Measurements from ENCODE around the gene POU6F2. TPM values are rescaled to one million over a fixed set of nuclear protein-coding genes. Genes with fewer than 3 reads are reported as not detected.
"Not testable (repeated sequence)": the region's sequence is repeated elsewhere in the genome, so short reads cannot be mapped to it uniquely, and the experiment has no call there.

Gene POU6F2
- total RNA-seq, 3 donors from 2014 or later: under 0.01 TPM; not detected in 2

DNA sequence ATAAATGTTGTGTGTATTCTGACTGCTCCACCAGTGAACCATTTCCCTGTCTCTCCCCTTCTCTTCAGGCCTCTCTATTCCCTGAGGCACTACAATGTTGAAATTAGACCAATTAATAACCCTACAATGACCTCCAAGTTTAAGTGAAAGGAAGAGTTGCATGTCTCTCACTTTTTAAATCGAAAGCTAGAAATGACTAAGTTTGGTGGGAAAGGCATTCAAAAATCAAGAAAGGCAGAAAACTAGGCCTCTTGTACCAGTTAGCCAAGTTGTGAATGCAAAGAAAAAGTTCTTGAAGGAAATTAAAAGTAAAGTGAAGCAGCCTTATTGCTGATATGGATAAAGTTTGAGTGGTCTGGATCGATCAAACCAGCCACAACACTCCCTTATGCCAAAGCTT lies 390.2 kb downstream of the POU6F2 start:
- H3K9me3 ChIP-seq: no peaks in the 10 kb centered on the region
- H3K27ac ChIP-seq: no peak overlapping the region
- no peaks in the 10 kb centered on the region for H3K36me3 ChIP-seq
- peaks cover 0 to 1% of the 10 kb centered on the region in 2 donors for H3K27me3 ChIP-seq
- H3K4me3 ChIP-seq: no peak overlapping the region
- no peak for DNase-seq (ENCODE audit: low spot score in 2 of 2)
- intact Hi-C loops (cut with DNase I; ENCODE audit: low total_unique reads): no loop called here
- TF ChIP-seq POLR2AphosphoS5 (IDR thresholded peaks at IDR 0.05): no peak
- TF ChIP-seq POLR2A (IDR thresholded peaks at IDR 0.05): no peak
- TF ChIP-seq CTCF (IDR thresholded peaks at IDR 0.05): no peak
- H3K4me1 ChIP-seq: no peaks in the 10 kb centered on the region

DNA sequence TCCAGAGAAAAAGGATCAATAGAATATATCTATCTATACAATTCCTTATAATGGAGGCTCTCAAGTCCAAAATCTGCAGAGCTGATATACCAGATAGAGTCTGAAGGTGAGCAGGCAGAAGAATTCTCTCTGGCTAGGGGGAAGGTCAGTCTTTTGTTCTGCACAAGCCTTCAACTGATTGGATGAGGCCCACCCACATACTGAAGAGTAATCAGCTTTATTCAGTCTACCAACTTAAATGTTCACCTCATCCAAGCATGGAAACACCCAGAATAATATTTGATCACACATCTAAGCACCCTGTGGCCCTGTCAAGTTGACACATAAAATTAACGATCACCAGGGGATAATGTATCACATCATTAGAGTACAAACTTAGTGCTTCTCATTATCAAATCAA lies 394.7 kb downstream of the POU6F2 start:
- DNase-seq (ENCODE audit: low spot score in 2 of 2): no peak
- no peak for TF ChIP-seq POLR2A (IDR thresholded peaks at IDR 0.05)
- no peak for TF ChIP-seq CTCF (IDR thresholded peaks at IDR 0.05)
- no peak for TF ChIP-seq POLR2AphosphoS5 (IDR thresholded peaks at IDR 0.05)
- intact Hi-C loops (cut with DNase I; ENCODE audit: low total_unique reads): no loop called here
- H3K36me3 ChIP-seq: no peaks in the 10 kb centered on the region
- H3K4me1 ChIP-seq: no peaks in the 10 kb centered on the region
- no peaks in the 10 kb centered on the region for H3K9me3 ChIP-seq
- no peaks in the 10 kb centered on the region for H3K27me3 ChIP-seq
- no peak overlapping the region for H3K27ac ChIP-seq
- H3K4me3 ChIP-seq: no peak overlapping the region

DNA sequence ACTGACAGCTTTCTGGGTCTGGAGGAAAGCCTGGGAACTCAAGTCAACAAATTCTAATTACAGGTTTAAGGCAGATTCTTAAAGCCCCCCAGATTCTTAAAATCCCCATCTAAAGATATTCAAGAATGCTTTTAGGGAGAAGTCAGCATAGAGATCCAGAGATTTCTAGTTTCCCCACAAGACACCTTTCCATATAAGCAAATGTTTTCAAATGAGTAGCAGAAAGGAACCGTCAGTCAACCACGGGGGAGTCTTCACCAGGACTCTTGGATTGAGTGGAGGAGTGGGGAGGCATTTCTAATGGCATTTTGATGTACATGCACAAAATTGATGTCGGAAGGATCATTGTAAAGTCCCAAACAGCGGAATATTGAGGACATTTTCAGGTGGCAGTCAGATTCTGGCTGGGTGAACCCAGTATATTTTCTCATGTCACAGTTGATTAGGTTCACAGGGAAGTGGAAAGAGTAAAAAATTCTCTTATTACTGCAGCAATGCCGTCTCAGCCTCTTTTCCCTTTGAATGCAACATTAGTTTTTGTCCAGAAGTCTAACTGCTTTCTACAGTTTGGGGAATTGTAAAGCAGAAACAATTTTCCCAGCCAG lies 396.8 kb downstream of the POU6F2 start:
- no peak for TF ChIP-seq CTCF (IDR thresholded peaks at IDR 0.05)
- Histone ChIP-seq H3K4me1 (no peaks in the 10 kb centered on the region), H3K4me3 (no peak overlapping the region), H3K36me3 (no peaks in the 10 kb centered on the region), H3K27ac (no peak overlapping the region), H3K27me3 (no peaks in the 10 kb centered on the region), H3K9me3 (no peaks in the 10 kb centered on the region)
- intact Hi-C loops (cut with DNase I; ENCODE audit: low total_unique reads): no loop called here
- DNase-seq (ENCODE audit: low spot score in 2 of 2): no peak

DNA sequence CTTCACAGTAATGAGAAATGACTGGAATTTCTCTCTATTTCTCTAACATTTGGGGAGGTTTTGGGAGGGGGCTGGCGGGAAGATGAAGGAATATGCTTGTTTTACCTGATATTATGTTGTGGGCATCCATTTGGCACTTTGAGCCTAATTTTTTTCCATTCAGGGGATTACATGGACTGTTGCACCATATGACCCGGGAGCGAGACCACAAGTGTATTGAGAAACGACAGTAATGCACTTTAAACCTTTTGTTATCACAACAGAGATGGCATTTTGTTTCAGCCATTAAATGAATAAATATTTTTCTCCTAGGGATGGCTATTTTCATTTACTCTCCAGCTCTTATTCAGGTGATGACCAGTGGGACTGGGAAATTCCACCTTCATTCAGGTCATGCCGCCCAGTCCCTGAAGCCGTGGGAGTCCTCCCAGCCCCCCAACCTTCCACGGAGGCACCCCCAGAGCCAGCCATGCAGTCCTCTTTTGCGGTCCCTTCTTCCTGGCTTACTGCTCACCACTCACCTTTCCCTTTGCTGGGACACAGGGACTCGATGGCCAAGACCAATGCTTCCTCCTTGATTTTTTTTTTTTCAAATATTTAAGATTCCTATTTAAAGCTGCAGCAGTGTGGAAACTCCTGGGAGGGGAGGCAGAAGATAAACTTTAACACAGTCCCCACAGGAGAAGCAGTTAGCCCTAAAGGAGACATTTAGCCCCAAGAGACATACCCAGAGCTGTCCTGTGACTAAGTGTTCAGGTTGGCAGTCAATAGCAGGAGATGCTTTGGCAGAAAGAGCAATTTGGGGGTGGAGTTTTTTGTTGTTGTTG lies 397.6 kb downstream of the POU6F2 start:
- H3K9me3 ChIP-seq: no peaks in the 10 kb centered on the region
- no peak for DNase-seq (ENCODE audit: low spot score in 2 of 2)
- no peaks in the 10 kb centered on the region for H3K27me3 ChIP-seq
- no peak overlapping the region for H3K4me3 ChIP-seq
- TF ChIP-seq POLR2AphosphoS5 (IDR thresholded peaks at IDR 0.05): no peak
- TF ChIP-seq CTCF (IDR thresholded peaks at IDR 0.05): no peak
- TF ChIP-seq POLR2A (IDR thresholded peaks at IDR 0.05): no peak
- H3K27ac ChIP-seq: no peak overlapping the region
- no peaks in the 10 kb centered on the region for H3K4me1 ChIP-seq
- intact Hi-C loops (cut with DNase I; ENCODE audit: low total_unique reads): no loop called here
- H3K36me3 ChIP-seq: no peaks in the 10 kb centered on the region

DNA sequence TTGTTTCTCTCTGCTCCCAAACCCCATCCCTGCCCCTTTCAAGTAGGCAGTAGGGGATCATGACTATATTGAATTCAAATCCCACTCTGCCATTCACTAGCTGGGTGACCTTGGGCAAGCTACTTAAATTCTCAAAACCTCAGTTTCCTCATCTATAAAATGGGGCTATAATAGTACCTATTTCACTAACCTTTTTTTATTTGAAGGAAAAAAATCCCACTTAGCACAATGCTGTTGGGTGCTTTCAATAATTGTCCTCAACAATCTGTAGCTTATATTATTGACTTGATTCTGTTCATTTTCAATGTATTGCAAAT lies 398.1 kb downstream of the POU6F2 start:
- H3K9me3 ChIP-seq: no peaks in the 10 kb centered on the region
- intact Hi-C loops (cut with DNase I; ENCODE audit: low total_unique reads): no loop called here
- TF ChIP-seq POLR2AphosphoS5 (IDR thresholded peaks at IDR 0.05): no peak
- TF ChIP-seq CTCF (IDR thresholded peaks at IDR 0.05): no peak
- no peak for TF ChIP-seq POLR2A (IDR thresholded peaks at IDR 0.05)

GRCh38 chr7:39376881-39377280 lies 399.2 kb downstream of the POU6F2 start:
- DNase-seq (ENCODE audit: low spot score in 2 of 2); H3K36me3 ChIP-seq; H3K27me3 ChIP-seq; intact Hi-C loops (cut with DNase I; ENCODE audit: low total_unique reads); H3K4me1 ChIP-seq; H3K9me3 ChIP-seq; H3K4me3 ChIP-seq; H3K27ac ChIP-seq: not testable (repeated sequence)

More for the DNA sequence above, 398.1 kb downstream of the POU6F2 start:
- H3K27ac ChIP-seq: no peak overlapping the region
- H3K27me3 ChIP-seq: no peaks in the 10 kb centered on the region
- no peak for DNase-seq (ENCODE audit: low spot score in 2 of 2)
- no peaks in the 10 kb centered on the region for H3K4me1 ChIP-seq
- no peak overlapping the region for H3K4me3 ChIP-seq
- H3K36me3 ChIP-seq: no peaks in the 10 kb centered on the region

Data from breast epithelium (tissue), 4 donors.